Motor neuron (in vitro differentiated cells): ENCODE results near the gene SMIM3. TPM values are rescaled to one million over a fixed set of nuclear protein-coding genes. Genes with fewer than 3 reads are reported as not detected.

Experiments
- ATAC-seq, 8 experiments: fragments of 200-7000 bp; cut with Tn5 transposase; replicated peaks in 6 of 8; 2 replicates each; pipeline ENCODE4 v1.8.0; 2021; ENCODE audit warnings: mild to moderate bottlenecking in 8 of 8, moderate library complexity in 8 of 8
- H3K27ac ChIP-seq, 2 donors: fragments of 250-450 bp; sonication (Bioruptor Pico); 2 replicates each; pipeline ENCODE4 v1.9.0; 2021; ENCODE audit warnings: antibody characterized with exemption in 2 of 2, mild to moderate bottlenecking in 2 of 2, moderate library complexity in 1 of 2
- H3K4me1 ChIP-seq, 2 donors: fragments of 250-450 bp; sonication (Bioruptor Pico); replicated peaks in 1 of 2; 2 replicates each; pipeline ENCODE4 v1.6.1; 2021; ENCODE audit warnings: antibody characterized with exemption in 2 of 2, mild to moderate bottlenecking in 2 of 2, moderate library complexity in 1 of 2
- H3K4me3 ChIP-seq, 5 donors: fragments of 250-450 bp; sonication (Bioruptor Pico); 2 replicates each; pipeline ENCODE4 v1.9.0; 2021; ENCODE audit warnings: antibody characterized with exemption in 5 of 5, mild to moderate bottlenecking in 5 of 5, moderate library complexity in 4 of 5
- WGBS, 10 experiments: fragments of 450-650 bp; shearing (Covaris generic); methylation state at CpG; one replicate each; pipeline ENCODE4 v1.0.0; 2022; 5-methylcytosine and 5-hydroxymethylcytosine counted together
- in situ Hi-C, 9 experiments: fragments of 400-800 bp; cut with MboI; loops; one replicate each; pipeline ENCODE4 v1.15.0; 2021; ENCODE audit warnings: low sequenced_read_pairs in 9 of 9, low pct_unique_long_range_greater_than_20kb in 2 of 9; ENCODE audit not compliant: unreplicated experiment in 9 of 9
- total RNA-seq, 8 experiments: library from RNA; unstranded; fragments of 300-600 nt; gene quantifications; 2 replicates each; pipeline versions ENCODE4 v1.2.3 to v1.2.4, GENCODE V29; 2022

The SMIM3 gene
- total RNA-seq, 8 experiments from 2014 or later = 0.97 to 14.5 (median 1.8) TPM

DNA sequence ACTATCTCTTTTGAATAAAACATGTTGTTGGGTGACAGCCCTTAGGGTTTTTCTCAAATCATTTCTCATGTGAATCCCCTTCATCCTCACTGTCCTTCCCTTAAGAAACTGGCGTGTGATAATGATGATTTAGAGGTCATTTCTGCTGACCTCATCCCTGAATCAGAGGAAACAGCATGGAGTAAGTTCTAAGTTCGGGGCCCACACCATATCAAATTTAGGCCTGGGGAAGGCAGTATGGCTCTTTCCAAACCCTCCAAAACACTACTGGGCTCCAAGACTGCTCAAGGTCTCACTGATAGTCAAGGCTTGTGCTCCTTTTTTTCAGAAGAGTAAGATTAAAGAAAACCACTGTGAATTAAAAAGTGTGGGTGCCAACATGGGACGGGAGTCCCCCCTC lies 872 bp upstream of the SMIM3 start:
- 46 to 100% (median 92%) methylated on average over 1 to 3 of the region's 3 CpGs; no CpG with 5 or more reads in 3 of the 10 experiments for WGBS, 10 experiments
- in situ Hi-C loops = no loop called here
- no peak overlapping the region for H3K27ac ChIP-seq
- H3K4me1 ChIP-seq = peaks cover 3 to 9% of the 10 kb centered on the region in 2 donors
- H3K4me3 ChIP-seq = no peak overlapping the region
- no peak for ATAC-seq

GRCh38 chr5:150778088-150778516 lies 455 bp upstream of the SMIM3 start:
- no peak overlapping the region for H3K27ac ChIP-seq
- H3K4me1 ChIP-seq = peaks cover 3 to 9% of the 10 kb centered on the region in 2 donors
- H3K4me3 ChIP-seq = peak overlapping the region; percentile 31 to 86 (median 51)
- ATAC-seq = no peak
- WGBS, 10 experiments = 10 to 100% (median 33%) methylated on average over 1 to 6 of the region's 7 CpGs; no CpG with 5 or more reads in 3 of the 10 experiments
- in situ Hi-C loops = no loop called here

DNA sequence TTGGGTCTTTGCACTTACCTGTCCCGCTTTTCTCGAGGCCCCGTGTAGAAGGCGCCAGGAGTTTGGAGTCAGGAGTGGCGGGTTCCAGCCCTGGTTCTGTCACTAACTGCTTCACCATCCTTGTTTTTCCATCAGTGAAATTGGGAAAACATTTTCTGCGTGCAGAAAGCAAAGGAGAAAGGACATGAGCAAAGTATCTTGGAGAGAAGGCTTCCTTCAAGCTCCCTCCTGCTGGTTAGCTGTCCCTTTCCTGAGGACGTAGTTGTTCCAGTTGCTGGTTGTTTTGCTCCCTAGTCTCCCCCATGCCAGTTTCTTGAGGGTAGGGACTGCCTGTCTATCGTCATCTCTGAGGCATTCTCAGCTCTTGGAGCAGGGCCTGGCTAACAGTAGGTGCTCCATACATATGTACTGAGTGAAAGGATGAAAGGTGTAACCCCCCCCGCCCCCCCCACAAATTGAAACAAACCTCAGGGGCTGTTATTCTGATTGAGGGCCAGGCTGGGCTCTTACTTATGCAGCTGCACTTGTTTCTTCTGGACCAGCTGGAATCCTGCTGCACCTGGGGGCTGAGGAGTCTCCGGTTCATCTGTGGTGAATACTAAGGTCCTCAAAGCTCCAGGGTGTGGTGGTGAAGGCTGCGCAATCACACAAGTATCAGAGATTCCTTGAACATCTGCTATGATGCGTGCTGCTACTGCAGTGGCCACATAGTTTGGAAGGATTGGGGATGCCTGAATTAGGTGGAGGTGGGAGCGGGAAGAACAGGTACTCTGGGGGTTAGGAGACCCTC lies 1.0 kb downstream of the SMIM3 start:
- H3K4me3 ChIP-seq = peak overlapping the region in 4 of 5 donors; percentile 31 to 86 (median 55)
- 4 to 100% (median 41%) methylated on average over 1 to 6 of the region's 13 CpGs; no CpG with 5 or more reads in 4 of the 10 experiments for WGBS, 10 experiments
- peaks cover 3 to 9% of the 10 kb centered on the region in 2 donors for H3K4me1 ChIP-seq
- no peak overlapping the region for H3K27ac ChIP-seq
- peak in 1 of 8 experiments; percentile 3 for ATAC-seq
- in situ Hi-C loops = no loop called here

DNA sequence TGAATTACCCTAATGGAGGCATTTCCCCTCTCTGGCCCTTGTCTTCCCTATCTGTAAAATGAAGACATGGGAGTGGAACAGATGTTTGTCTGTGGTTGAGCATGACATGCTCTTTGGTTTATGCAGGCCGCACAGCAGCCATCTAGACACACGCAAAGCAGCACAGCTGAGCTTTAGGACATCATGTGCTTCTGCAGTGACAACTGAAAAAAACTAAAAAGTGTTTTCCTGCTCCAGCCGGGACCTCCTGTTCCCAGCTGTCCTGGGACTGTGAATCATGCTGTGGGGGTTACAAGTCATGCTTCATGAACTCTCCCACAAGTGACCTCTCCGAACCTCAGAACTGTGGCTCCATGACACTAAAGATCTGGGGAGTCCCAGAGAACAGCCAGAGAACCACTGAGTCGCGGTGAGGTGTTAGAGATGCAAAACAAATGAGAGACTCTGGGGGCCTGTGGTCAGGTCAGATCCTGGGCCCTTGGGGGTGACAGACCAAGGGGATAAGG lies 1.7 kb downstream of the SMIM3 start:
- 0 to 100% (median 89%) methylated on average over 1 to 4 of the region's 6 CpGs; no CpG with 5 or more reads in 4 of the 10 experiments for WGBS, 10 experiments
- Histone ChIP-seq H3K4me3 (no peak overlapping the region), H3K4me1 (peaks cover 3 to 9% of the 10 kb centered on the region in 2 donors), H3K27ac (no peak overlapping the region)
- peak in 1 of 8 experiments; percentile 3 for ATAC-seq
- in situ Hi-C loops = no loop called here

DNA sequence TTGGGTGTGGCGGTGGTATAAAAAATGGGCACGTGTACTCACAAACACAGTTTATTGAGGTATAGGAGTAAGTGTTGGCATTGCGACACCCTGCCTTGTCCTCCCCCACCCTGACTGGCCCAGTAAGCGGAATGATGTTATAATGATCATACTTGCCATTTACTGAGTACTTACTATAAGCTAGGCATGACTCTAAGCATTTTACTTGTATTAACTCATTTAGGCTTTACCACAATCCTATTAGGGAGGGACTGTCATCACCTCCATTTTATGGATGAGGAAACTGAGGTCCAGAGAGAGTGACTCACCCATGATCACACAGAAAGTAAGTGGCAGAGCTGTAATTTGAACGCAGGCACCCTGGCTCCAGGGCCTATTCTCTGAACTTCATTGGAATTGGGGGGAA lies 2.3 kb downstream of the SMIM3 start:
- 13 to 100% (median 80%) methylated on average over 2 to 4 of the region's 5 CpGs; no CpG with 5 or more reads in 1 of the 10 experiments for WGBS, 10 experiments
- in situ Hi-C loops = no loop called here
- ATAC-seq = no peak
- Histone ChIP-seq H3K4me3 (no peak overlapping the region), H3K27ac (no peak overlapping the region), H3K4me1 (peaks cover 3 to 9% of the 10 kb centered on the region in 2 donors)

DNA sequence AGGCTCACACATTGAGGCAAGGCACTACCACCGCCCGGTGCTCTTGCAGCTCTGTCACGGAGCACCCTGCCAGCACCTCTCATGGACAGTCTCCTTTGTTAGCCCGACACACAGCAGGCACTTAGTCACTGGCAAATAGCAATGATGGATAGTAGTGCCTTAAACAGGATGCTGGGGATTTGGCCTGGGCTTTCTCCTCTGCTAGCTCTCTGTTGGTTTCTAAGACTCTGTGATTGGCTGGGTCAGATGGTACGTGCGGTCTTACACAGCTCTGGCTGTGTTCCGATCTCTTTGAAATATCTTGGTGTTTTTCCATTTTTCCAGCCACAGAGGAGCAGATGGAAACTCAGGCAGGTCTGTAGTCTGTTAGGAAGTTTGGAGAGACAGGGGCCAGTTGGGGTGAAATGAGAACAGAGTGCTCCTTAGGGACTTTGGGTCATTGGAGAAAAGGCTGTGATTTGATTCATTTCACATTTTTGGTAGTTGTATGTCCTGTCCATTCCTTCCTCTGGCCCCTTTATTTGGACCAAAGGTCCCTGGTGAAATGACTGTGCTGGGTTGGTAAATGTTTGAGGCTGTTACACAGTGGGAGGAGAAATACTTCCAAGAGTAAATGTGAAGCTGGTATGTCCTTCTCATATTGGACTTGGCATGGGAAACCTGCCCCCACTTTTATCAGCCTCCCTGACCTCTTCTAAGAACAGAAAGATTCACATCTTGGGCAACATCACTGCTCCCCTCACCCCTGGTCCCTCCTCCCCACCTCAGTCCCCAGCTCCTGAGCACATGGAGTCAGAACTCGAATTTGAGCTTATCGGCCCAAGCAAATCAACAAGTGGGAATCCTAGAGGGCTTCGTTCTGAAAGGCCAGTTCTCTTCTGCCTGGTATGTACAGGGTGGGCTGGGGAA lies 3.4 kb downstream of the SMIM3 start:
- in situ Hi-C loops = no loop called here
- ATAC-seq = no peak

GRCh38 chr5:150782850-150783249 lies 4.3 kb downstream of the SMIM3 start:
- no peak for ATAC-seq
- Histone ChIP-seq H3K4me1 (peaks cover 3 to 8% of the 10 kb centered on the region in 2 donors), H3K4me3 (no peak overlapping the region), H3K27ac (no peak overlapping the region)
- in situ Hi-C loops = no loop called here
- WGBS, 10 experiments = 74 to 94% (median 88%) methylated on average over 2 to 3 of the region's 3 CpGs

More for the DNA sequence above, 3.4 kb downstream of the SMIM3 start:
- WGBS, 10 experiments = 17 to 100% (median 60%) methylated on average over 1 to 5 of the region's 10 CpGs; no CpG with 5 or more reads in 4 of the 10 experiments
- Histone ChIP-seq H3K4me3 (no peak overlapping the region), H3K4me1 (peaks cover 3 to 9% of the 10 kb centered on the region in 2 donors), H3K27ac (no peak overlapping the region)

DNA sequence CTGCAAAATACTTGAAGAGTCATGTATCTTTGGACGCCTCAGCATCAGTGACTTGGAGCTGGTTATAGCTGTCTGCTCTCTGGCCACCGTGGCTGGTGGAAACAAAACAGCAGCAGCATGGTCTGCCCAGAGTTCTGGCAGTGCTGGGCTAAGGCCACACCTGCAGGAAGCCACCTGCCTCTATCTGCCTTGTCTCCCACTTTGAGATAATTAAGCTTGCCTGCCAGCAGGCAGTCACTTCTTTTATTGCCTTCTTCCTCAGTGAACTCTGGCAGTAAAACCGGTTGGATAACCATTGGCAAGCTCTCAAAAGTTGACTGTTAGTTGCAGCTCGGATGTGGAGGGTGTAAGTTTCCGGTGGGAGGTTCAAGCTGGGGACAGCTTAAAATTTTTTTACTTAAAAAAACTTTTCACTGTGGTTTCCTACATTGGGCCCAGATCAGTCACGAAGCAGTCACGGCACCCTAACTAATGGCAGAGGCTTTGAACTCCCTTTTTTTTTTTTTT lies 4.9 kb downstream of the SMIM3 start:
- in situ Hi-C loops = no loop called here
- H3K4me3 ChIP-seq = no peak overlapping the region
- H3K4me1 ChIP-seq = peaks cover 0 to 4% of the 10 kb centered on the region in 2 donors
- H3K27ac ChIP-seq = no peak overlapping the region
- no peak for ATAC-seq
- 3 to 100% (median 43%) methylated on average over 1 to 6 of the region's 7 CpGs; no CpG with 5 or more reads in 2 of the 10 experiments for WGBS, 10 experiments

GRCh38 chr5:150785950-150786349 lies 7.4 kb downstream of the SMIM3 start:
- H3K4me1 ChIP-seq = no peaks in the 10 kb centered on the region
- no peak overlapping the region for H3K27ac ChIP-seq
- in situ Hi-C loops = no loop called here
- no peak for ATAC-seq
- H3K4me3 ChIP-seq = no peak overlapping the region
- WGBS, 10 experiments = 9 to 85% (median 68%) methylated on average over 1 of the region's 1 CpG; no CpG with 5 or more reads in 1 of the 10 experiments

DNA sequence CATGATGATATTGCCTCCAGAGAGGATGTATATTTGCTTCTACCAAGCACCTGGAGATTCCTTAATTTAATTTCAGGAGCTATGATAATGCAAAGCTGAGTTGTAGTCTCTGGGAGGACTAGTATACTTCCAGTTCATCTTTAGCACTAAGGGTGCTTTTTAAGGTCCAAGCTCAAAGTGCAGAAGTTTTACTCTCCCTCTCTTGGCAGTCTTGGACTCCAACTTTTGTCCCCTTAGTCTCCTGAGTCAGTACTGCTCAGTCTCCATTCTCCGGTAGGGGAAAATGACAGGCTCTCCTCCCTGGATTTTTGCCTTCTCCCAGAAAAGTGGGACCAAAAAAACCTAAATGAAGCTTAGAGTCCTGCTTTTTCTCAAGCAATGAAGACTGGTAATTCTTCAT lies 8.3 kb downstream of the SMIM3 start:
- H3K4me3 ChIP-seq = no peak overlapping the region
- ATAC-seq = no peak
- in situ Hi-C loops = no loop called here
- WGBS, 10 experiments = 80 to 100% (median 100%) methylated on average over 1 of the region's 1 CpG; no CpG with 5 or more reads in 4 of the 10 experiments
- H3K4me1 ChIP-seq = no peaks in the 10 kb centered on the region
- H3K27ac ChIP-seq = no peak overlapping the region

DNA sequence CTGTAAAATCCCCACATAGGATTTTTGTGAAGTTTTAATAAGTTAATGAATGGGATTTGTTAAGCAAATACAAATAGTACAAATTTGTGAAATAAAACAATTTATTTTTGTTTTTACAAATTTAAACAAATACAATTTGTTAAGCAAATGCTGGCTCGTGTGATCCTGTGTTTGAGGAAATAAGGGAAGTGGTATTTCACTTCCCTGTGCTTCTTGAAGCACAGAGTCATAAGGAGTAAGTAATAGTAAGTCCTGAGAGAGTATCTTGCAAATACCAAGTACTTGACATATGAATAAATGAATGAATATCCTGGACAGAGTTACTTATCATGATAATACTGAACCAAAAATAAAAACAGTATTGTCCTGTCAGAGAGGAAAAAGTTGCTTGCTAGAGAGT lies 9.1 kb downstream of the SMIM3 start:
- 0 to 83% (median 50%) methylated on average over 1 of the region's 1 CpG; no CpG with 5 or more reads in 1 of the 10 experiments for WGBS, 10 experiments
- Histone ChIP-seq H3K4me1 (no peaks in the 10 kb centered on the region), H3K4me3 (no peak overlapping the region), H3K27ac (no peak overlapping the region)
- no peak for ATAC-seq
- in situ Hi-C loops = no loop called here

- Histone ChIP-seq H3K27ac (no peak overlapping the region), H3K4me3 (no peak overlapping the region), H3K4me1 (no peaks in the 10 kb centered on the region)
- no peak for ATAC-seq
- in situ Hi-C loops = no loop called here
Measured at GRCh38 chr5:150788977-150789376, 10.4 kb downstream of the SMIM3 start.

GRCh38 chr5:150789450-150789849 lies 10.9 kb downstream of the SMIM3 start:
- 52 to 94% (median 81%) methylated on average over 1 to 6 of the region's 6 CpGs; no CpG with 5 or more reads in 1 of the 10 experiments for WGBS, 10 experiments
- in situ Hi-C loops = no loop called here
- Histone ChIP-seq H3K27ac (no peak overlapping the region), H3K4me1 (no peaks in the 10 kb centered on the region), H3K4me3 (no peak overlapping the region)
- no peak for ATAC-seq
